H4 (cell line): ENCODE results near the gene ZNF638. TPM values are rescaled to one million over a fixed set of nuclear protein-coding genes. Genes with fewer than 3 reads are reported as not detected.

Experiments
- DNase-seq: peaks from one replicate; pipeline ENCODE4 v3.0.0-alpha.2; 2015; ENCODE audit warnings: low spot score
- total RNA-seq: library from RNA; depleted of rRNA; stranded (reverse); fragments of >200 nt; shearing (Covaris generic); gene quantifications from 2 replicates; pipeline ENCODE4 v1.2.3, GENCODE V29; 2014

Gene ZNF638
- total RNA-seq, 1 experiment from 2014 or later = 62.4 TPM

GRCh38 chr2:71456617-71457016, 125.0 kb downstream of the ZNF638 start:
- DNase-seq = no peak

GRCh38 chr2:71457123-71457915, 125.7 kb downstream of the ZNF638 start:
- DNase-seq = no peak

- no peak for DNase-seq
Observed at GRCh38 chr2:71457923-71458322, 126.3 kb downstream of the ZNF638 start.

- DNase-seq = peak; percentile 82
Observed at GRCh38 chr2:71458413-71459083, 127.0 kb downstream of the ZNF638 start.

- DNase-seq = no peak
Observed at GRCh38 chr2:71459084-71459431, 127.5 kb downstream of the ZNF638 start.

- DNase-seq = no peak
Observed at GRCh38 chr2:71460056-71460455, 128.5 kb downstream of the ZNF638 start.

GRCh38 chr2:71460595-71461303, 129.2 kb downstream of the ZNF638 start:
- no peak for DNase-seq

- DNase-seq = no peak
Observed at GRCh38 chr2:71461304-71461671, 129.7 kb downstream of the ZNF638 start.

- no peak for DNase-seq
Observed at GRCh38 chr2:71462056-71462605, 130.5 kb downstream of the ZNF638 start.

- no peak for DNase-seq
Observed at GRCh38 chr2:71462641-71463341, 131.2 kb downstream of the ZNF638 start.

GRCh38 chr2:71463342-71463654, 131.7 kb downstream of the ZNF638 start:
- DNase-seq = no peak

GRCh38 chr2:71464389-71464788, 132.8 kb downstream of the ZNF638 start:
- DNase-seq = no peak

GRCh38 chr2:71465356-71465755, 133.8 kb downstream of the ZNF638 start:
- DNase-seq = no peak

- no peak for DNase-seq
Observed at GRCh38 chr2:71465961-71466300, 134.3 kb downstream of the ZNF638 start.

GRCh38 chr2:71466301-71467179, 135.0 kb downstream of the ZNF638 start:
- no peak for DNase-seq

GRCh38 chr2:71467180-71467815, 135.7 kb downstream of the ZNF638 start:
- no peak for DNase-seq

- DNase-seq = no peak
Observed at GRCh38 chr2:71468279-71469015, 136.9 kb downstream of the ZNF638 start.

GRCh38 chr2:71469403-71470398, 138.1 kb downstream of the ZNF638 start:
- no peak for DNase-seq

- DNase-seq = no peak
Observed at GRCh38 chr2:71471276-71471675, 139.7 kb downstream of the ZNF638 start.
